HG03139 (cell line): ENCODE measurements around the gene KIF18B.
"Not testable (repeated sequence)": the region's sequence is repeated elsewhere in the genome, so short reads cannot be mapped to it uniquely, and the experiment has no call there.

Experiments
- ATAC-seq: cut with Tn5 transposase; IDR thresholded peaks from one replicate; pipeline ENCODE4 v1.9.1; 2021; ENCODE audit not compliant: unreplicated experiment

KIF18B gene

GRCh38 chr17:44969144-44969780, 21.7 kb upstream of the KIF18B start:
- no peak for ATAC-seq

- ATAC-seq: peak; percentile 85
Observed at GRCh38 chr17:44968225-44969143, 20.9 kb upstream of the KIF18B start, which contains the start of gene C1QL1. C1QL1 (minus strand) TSS chr17:44968303; CDS start chr17:44968048, 255 bp downstream.

- no peak for ATAC-seq
Observed at GRCh38 chr17:44967907-44968224, 20.3 kb upstream of the KIF18B start.

- ATAC-seq: no peak
Observed at GRCh38 chr17:44967026-44967906, 19.7 kb upstream of the KIF18B start.

GRCh38 chr17:44966348-44967025, 18.9 kb upstream of the KIF18B start:
- ATAC-seq: no peak

GRCh38 chr17:44965481-44966234, 18.1 kb upstream of the KIF18B start:
- no peak for ATAC-seq

GRCh38 chr17:44961921-44962350, 14.4 kb upstream of the KIF18B start:
- ATAC-seq: no peak

GRCh38 chr17:44960691-44961090, 13.1 kb upstream of the KIF18B start:
- ATAC-seq: no peak

GRCh38 chr17:44959821-44960531, 12.4 kb upstream of the KIF18B start:
- ATAC-seq: no peak

- no peak for ATAC-seq
Observed at GRCh38 chr17:44956998-44957981, 9.7 kb upstream of the KIF18B start.

- ATAC-seq: no peak
Observed at GRCh38 chr17:44955674-44956425, 8.3 kb upstream of the KIF18B start.

GRCh38 chr17:44952946-44953475, 5.4 kb upstream of the KIF18B start:
- no peak for ATAC-seq

- ATAC-seq: no peak
Observed at GRCh38 chr17:44948315-44948795, 782 bp upstream of the KIF18B start.

GRCh38 chr17:44945652-44946051, 1.9 kb downstream of the KIF18B start:
- not testable (repeated sequence) for ATAC-seq

GRCh38 chr17:44942456-44942855, 5.1 kb downstream of the KIF18B start:
- ATAC-seq: no peak

- ATAC-seq: no peak
Observed at GRCh38 chr17:44941712-44942331, 5.8 kb downstream of the KIF18B start.

GRCh38 chr17:44940768-44941167, 6.8 kb downstream of the KIF18B start:
- no peak for ATAC-seq
